Calu3 (cell line): ENCODE measurements around the gene RBCK1. TPM values are rescaled to one million over a fixed set of nuclear protein-coding genes. Genes with fewer than 3 reads are reported as not detected.

ENCODE experiments used
- BruUV-seq: library from RNA; stranded (reverse); fragments of 400-500 nt; replicated peaks from 2 replicates; lab custom pipeline; 2021; lab: Mats Ljungman, UMichigan
- CTCF ChIA-PET: fragments of 300-600 bp; sonication (Branson Sonifier 250); formaldehyde crosslinking; loops from one replicate; lab custom pipeline; 2022; ENCODE audit warnings: antibody characterized with exemption; lab: Charles Lee
- DNase-seq: peaks from one replicate; pipeline ENCODE4 v3.0.0; 2022
- H3K27ac Mint-ChIP-seq: one replicate; pipeline ENCODE4 v1.8.0; 2022; ENCODE audit warnings: mixed read lengths; ENCODE audit not compliant: unreplicated experiment
- H3K27me3 Mint-ChIP-seq: one replicate; pipeline ENCODE4 v1.8.0; 2022; ENCODE audit warnings: mixed read lengths; ENCODE audit not compliant: unreplicated experiment
- H3K36me3 Mint-ChIP-seq: one replicate; pipeline ENCODE4 v1.8.0; 2022; ENCODE audit warnings: mild to moderate bottlenecking, moderate library complexity, mixed read lengths; ENCODE audit not compliant: insufficient read depth, unreplicated experiment
- H3K4me1 Mint-ChIP-seq: one replicate; pipeline ENCODE4 v1.8.0; 2022; ENCODE audit warnings: mild to moderate bottlenecking, low read depth, mixed read lengths; ENCODE audit not compliant: unreplicated experiment
- H3K4me3 Mint-ChIP-seq: one replicate; pipeline ENCODE4 v1.8.0; 2022; ENCODE audit warnings: mild to moderate bottlenecking, low read depth, moderate library complexity, mixed read lengths; ENCODE audit not compliant: unreplicated experiment
- H3K9me3 Mint-ChIP-seq: one replicate; pipeline ENCODE4 v1.8.0; 2022; ENCODE audit warnings: low read depth, mixed read lengths; ENCODE audit not compliant: unreplicated experiment
- intact Hi-C: fragments of 100-400 bp; cut with micrococcal nuclease; formaldehyde crosslinking; loops from one replicate; pipeline ENCODE4 v1.10.0; 2022; ENCODE audit not compliant: unreplicated experiment
- total RNA-seq: library from RNA; stranded (reverse); gene quantifications from 2 replicates; pipeline ENCODE4 v1.2.3, GENCODE V29; 2022
- TF ChIP-seq, protein P1 (sequence below): fragments of 200-600 bp; IDR thresholded peaks from one replicate; pipeline ENCODE4 v1.8.0; 2022; ENCODE audit warnings: antibody characterized with exemption; ENCODE audit not compliant: unreplicated experiment

RBCK1 gene
- total RNA-seq, 1 experiment from 2014 or later = 142 TPM

DNA sequence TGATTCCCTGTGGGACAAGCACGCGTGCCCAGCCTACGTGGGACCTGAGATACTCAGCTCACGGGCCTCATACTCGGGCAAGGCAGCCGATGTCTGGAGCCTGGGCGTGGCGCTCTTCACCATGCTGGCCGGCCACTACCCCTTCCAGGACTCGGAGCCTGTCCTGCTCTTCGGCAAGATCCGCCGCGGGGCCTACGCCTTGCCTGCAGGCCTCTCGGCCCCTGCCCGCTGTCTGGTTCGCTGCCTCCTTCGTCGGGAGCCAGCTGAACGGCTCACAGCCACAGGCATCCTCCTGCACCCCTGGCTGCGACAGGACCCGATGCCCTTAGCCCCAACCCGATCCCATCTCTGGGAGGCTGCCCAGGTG lies 11.9 kb upstream of the RBCK1 start:
- H3K9me3 Mint-ChIP-seq = no peaks in the 10 kb centered on the region
- CTCF ChIA-PET = no interaction called here
- H3K4me1 Mint-ChIP-seq = peaks cover 13% of the 10 kb centered on the region
- BruUV-seq = no TSS peak
- H3K36me3 Mint-ChIP-seq = peaks cover 98% of the 10 kb centered on the region
- intact Hi-C loops = no loop called here
- TF ChIP-seq, protein P1, sequence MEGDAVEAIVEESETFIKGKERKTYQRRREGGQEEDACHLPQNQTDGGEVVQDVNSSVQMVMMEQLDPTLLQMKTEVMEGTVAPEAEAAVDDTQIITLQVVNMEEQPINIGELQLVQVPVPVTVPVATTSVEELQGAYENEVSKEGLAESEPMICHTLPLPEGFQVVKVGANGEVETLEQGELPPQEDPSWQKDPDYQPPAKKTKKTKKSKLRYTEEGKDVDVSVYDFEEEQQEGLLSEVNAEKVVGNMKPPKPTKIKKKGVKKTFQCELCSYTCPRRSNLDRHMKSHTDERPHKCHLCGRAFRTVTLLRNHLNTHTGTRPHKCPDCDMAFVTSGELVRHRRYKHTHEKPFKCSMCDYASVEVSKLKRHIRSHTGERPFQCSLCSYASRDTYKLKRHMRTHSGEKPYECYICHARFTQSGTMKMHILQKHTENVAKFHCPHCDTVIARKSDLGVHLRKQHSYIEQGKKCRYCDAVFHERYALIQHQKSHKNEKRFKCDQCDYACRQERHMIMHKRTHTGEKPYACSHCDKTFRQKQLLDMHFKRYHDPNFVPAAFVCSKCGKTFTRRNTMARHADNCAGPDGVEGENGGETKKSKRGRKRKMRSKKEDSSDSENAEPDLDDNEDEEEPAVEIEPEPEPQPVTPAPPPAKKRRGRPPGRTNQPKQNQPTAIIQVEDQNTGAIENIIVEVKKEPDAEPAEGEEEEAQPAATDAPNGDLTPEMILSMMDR = no peak
- no peak overlapping the region for H3K27ac Mint-ChIP-seq
- H3K4me3 Mint-ChIP-seq = no peak overlapping the region
- no peaks in the 10 kb centered on the region for H3K27me3 Mint-ChIP-seq
- DNase-seq = no peak

DNA sequence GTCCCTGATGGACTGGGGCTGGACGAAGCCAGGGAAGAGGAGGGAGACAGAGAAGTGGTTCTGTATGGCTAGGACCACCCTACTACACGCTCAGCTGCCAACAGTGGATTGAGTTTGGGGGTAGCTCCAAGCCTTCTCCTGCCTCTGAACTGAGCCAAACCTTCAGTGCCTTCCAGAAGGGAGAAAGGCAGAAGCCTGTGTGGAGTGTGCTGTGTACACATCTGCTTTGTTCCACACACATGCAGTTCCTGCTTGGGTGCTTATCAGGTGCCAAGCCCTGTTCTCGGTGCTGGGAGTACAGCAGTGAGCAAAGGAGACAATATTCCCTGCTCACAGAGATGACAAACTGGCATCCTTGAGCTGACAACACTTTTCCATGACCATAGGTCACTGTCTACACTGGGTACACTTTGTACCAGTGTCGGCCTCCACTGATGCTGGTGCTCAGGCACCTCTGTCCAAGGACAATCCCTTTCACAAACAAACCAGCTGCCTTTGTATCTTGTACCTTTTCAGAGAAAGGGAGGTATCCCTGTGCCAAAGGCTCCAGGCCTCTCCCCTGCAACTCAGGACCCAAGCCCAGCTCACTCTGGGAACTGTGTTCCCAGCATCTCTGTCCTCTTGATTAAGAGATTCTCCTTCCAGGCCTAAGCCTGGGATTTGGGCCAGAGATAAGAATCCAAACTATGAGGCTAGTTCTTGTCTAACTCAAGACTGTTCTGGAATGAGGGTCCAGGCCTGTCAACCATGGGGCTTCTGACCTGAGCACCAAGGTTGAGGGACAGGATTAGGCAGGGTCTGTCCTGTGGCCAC lies 11.3 kb upstream of the RBCK1 start:
- no peak for DNase-seq
- intact Hi-C loops = no loop called here
- TF ChIP-seq, protein P1 = no peak
- H3K36me3 Mint-ChIP-seq = peaks cover 98% of the 10 kb centered on the region
- peaks cover 13% of the 10 kb centered on the region for H3K4me1 Mint-ChIP-seq
- CTCF ChIA-PET = no interaction called here
- no peaks in the 10 kb centered on the region for H3K9me3 Mint-ChIP-seq
- H3K27ac Mint-ChIP-seq = no peak overlapping the region
- no peaks in the 10 kb centered on the region for H3K27me3 Mint-ChIP-seq
- H3K4me3 Mint-ChIP-seq = no peak overlapping the region
- TSS peak; percentile 9 for BruUV-seq

DNA sequence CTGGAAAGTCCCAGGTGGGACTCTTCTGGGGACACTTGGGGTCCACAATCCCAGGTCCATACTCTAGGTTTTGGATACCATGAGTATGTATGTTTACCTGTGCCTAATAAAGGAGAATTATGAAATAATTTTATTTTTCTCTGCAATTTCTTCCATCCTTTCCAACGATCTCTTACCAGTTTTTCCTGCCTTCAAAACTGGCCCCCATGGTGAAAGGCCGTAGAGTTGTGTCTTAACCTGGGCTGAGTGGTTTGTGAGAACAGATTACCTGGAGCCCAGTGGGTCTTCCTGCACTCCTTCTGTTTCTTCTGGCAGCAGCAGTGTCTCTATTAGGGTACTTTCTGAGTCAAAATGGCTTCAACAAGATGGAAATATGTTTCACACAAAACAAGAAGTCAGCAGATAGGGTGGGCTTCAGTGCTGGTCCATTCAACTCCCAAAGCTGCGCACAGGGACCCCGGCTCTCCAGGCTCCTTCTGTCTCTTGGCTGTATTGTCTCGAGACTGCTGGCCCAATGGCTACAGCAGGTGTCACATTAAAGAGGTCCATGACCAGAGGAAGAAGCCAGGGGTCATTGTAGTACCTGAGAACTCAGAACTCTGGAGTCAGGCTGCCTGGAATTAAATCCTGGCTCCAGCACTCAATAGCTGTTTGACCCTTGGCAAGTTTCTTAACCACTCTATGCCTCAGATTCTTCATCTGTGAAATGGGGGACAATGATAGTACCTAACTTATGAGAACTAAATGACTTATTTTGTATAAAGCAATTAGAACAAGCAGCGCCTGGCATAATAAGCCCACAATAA lies 10.5 kb upstream of the RBCK1 start:
- CTCF ChIA-PET = no interaction called here

DNA sequence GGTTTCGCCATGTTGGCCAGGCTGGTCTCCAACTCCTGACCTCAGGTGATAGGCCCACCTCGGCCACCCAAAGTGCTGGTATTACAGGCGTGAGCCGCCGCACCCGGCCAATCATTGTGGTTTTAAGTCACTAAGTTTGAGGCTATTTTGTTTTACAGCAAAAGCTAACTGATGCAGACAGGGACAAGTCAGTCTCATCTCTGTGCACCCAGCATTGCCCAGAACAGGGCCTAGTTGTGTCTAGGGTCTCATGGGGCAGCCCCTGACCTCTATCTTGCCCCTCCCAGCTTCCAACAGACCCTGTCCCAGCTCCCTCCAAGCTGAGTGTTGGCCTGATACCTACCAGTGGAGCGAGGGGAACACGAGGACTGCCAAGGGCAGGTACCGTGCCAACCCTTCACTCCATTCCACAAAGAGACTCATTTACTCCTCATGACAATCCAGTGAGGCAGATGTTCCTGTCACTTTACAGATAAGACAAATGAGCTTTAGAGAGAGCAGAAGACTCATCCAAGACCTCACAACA lies 8.9 kb upstream of the RBCK1 start:
- H3K27me3 Mint-ChIP-seq = no peaks in the 10 kb centered on the region
- peak overlapping the region; percentile 98 for H3K27ac Mint-ChIP-seq
- no TSS peak for BruUV-seq
- H3K4me3 Mint-ChIP-seq = no peak overlapping the region
- DNase-seq = no peak
- CTCF ChIA-PET = no interaction called here
- TF ChIP-seq, protein P1 = no peak
- peaks cover 13% of the 10 kb centered on the region for H3K4me1 Mint-ChIP-seq
- H3K36me3 Mint-ChIP-seq = peaks cover 87% of the 10 kb centered on the region
- intact Hi-C loops = no loop called here
- no peaks in the 10 kb centered on the region for H3K9me3 Mint-ChIP-seq

More for the DNA sequence above, 10.5 kb upstream of the RBCK1 start:
- no peaks in the 10 kb centered on the region for H3K9me3 Mint-ChIP-seq
- H3K36me3 Mint-ChIP-seq = peaks cover 97% of the 10 kb centered on the region
- peak overlapping the region; percentile 84 for H3K27ac Mint-ChIP-seq
- BruUV-seq = no TSS peak
- H3K4me3 Mint-ChIP-seq = no peak overlapping the region
- intact Hi-C loops = no loop called here
- TF ChIP-seq, protein P1 = no peak
- no peak for DNase-seq
- H3K4me1 Mint-ChIP-seq = peaks cover 13% of the 10 kb centered on the region
- no peaks in the 10 kb centered on the region for H3K27me3 Mint-ChIP-seq
